Neuronal stem cell (in vitro differentiated cells): ENCODE data around the gene SIN3A.

Experiments
- DNase-seq: peaks from one replicate; pipeline ENCODE4 v3.0.0-alpha.2; 2013; ENCODE audit warnings: low spot score
- H2AFZ ChIP-seq: one replicate; pipeline ENCODE4 v1.6.1; 2013; ENCODE audit warnings: mild to moderate bottlenecking, low read length, inconsistent platforms
- H2AK5ac ChIP-seq: 2 replicates; pipeline ENCODE4 v1.6.1; 2013; ENCODE audit warnings: low read depth, mild to moderate bottlenecking, inconsistent platforms, low read length, moderate library complexity, mixed read lengths
- H2BK120ac ChIP-seq: 2 replicates; pipeline ENCODE4 v1.6.1; 2013; ENCODE audit warnings: low read depth, mild to moderate bottlenecking, inconsistent platforms, low read length, moderate library complexity, mixed read lengths
- H2BK12ac ChIP-seq: one replicate; pipeline ENCODE4 v1.6.1; 2013; ENCODE audit warnings: low read length, inconsistent platforms
- H2BK15ac ChIP-seq: 2 replicates; pipeline ENCODE4 v1.6.1; 2013; ENCODE audit warnings: mild to moderate bottlenecking, low read length, inconsistent platforms, mixed read lengths
- H2BK5ac ChIP-seq: one replicate; pipeline ENCODE4 v1.6.1; 2013; ENCODE audit warnings: inconsistent platforms, mild to moderate bottlenecking, low read length, moderate library complexity
- H3K14ac ChIP-seq: one replicate; pipeline ENCODE4 v1.6.1; 2013; ENCODE audit warnings: low read length, inconsistent platforms
- H3K18ac ChIP-seq: 2 replicates; pipeline ENCODE4 v1.6.1; 2013; ENCODE audit warnings: low read length, inconsistent platforms
- H3K23ac ChIP-seq: 2 replicates; pipeline ENCODE4 v1.6.1; 2013; ENCODE audit warnings: low read depth, mild to moderate bottlenecking, mixed read lengths, low read length, inconsistent platforms; ENCODE audit not compliant: poor library complexity
- H3K27ac ChIP-seq: replicated peaks from 3 replicates; pipeline ENCODE4 v1.5.1; 2013; ENCODE audit warnings: low read length, inconsistent platforms
- H3K27me3 ChIP-seq, 3 experiments: 2 replicates each; pipeline ENCODE4 v1.6.1; 2013; ENCODE audit warnings: low read length in 3 of 3, mild to moderate bottlenecking in 2 of 3, inconsistent platforms in 1 of 3, low read depth in 1 of 3, mixed read lengths in 1 of 3, moderate library complexity in 1 of 3; ENCODE audit not compliant: control insufficient read depth in 3 of 3, insufficient read depth in 3 of 3
- H3K36me3 ChIP-seq, 2 donors: replicated peaks in 1 of 2; 2 replicates each; pipeline ENCODE4 v1.6.1; 2013; ENCODE audit warnings: low read length in 2 of 2; ENCODE audit not compliant: control insufficient read depth in 2 of 2, insufficient read depth in 2 of 2
- H3K4ac ChIP-seq: 2 replicates; pipeline ENCODE4 v1.6.1; 2013; ENCODE audit warnings: inconsistent platforms, mild to moderate bottlenecking, low read length, moderate library complexity
- H3K4me1 ChIP-seq, 2 donors: 1 replicate in 1 of 2; 2 replicates in 1 of 2; pipeline ENCODE4 v1.6.1; 2013; ENCODE audit warnings: low read length in 2 of 2, low read depth in 1 of 2; ENCODE audit not compliant: control insufficient read depth in 2 of 2, insufficient read depth in 1 of 2
- H3K4me2 ChIP-seq: one replicate; pipeline ENCODE4 v1.6.1; 2013; ENCODE audit warnings: mild to moderate bottlenecking, low read length, inconsistent platforms; ENCODE audit not compliant: insufficient read depth, poor library complexity, severe bottlenecking
- H3K4me3 ChIP-seq, 2 donors: 2 replicates each; pipeline ENCODE4 v1.5.1; 2013; ENCODE audit warnings: low read length in 2 of 2, mild to moderate bottlenecking in 2 of 2, inconsistent platforms in 1 of 2, moderate library complexity in 1 of 2
- H3K79me1 ChIP-seq: one replicate; pipeline ENCODE4 v1.6.1; 2013; ENCODE audit warnings: low read depth, mild to moderate bottlenecking, inconsistent platforms, low read length, moderate library complexity
- H3K9ac ChIP-seq: one replicate; pipeline ENCODE4 v1.6.1; 2013; ENCODE audit warnings: mild to moderate bottlenecking, low read depth, low read length, inconsistent platforms; ENCODE audit not compliant: poor library complexity
- H3K9me3 ChIP-seq, 2 donors: replicated peaks in 1 of 2; 2 replicates each; pipeline versions ENCODE3 to v1.6.1; 2013; ENCODE audit warnings: low read length in 2 of 2, mild to moderate bottlenecking in 2 of 2, inconsistent platforms in 1 of 2, low read depth in 1 of 2, mixed read lengths in 1 of 2, moderate library complexity in 1 of 2; ENCODE audit not compliant: control insufficient read depth in 2 of 2, insufficient read depth in 1 of 2
- H4K8ac ChIP-seq: one replicate; pipeline ENCODE4 v1.6.1; 2013; ENCODE audit warnings: low read depth, mild to moderate bottlenecking, inconsistent platforms, low read length, moderate library complexity
- H4K91ac ChIP-seq: one replicate; pipeline ENCODE4 v1.6.1; 2013; ENCODE audit warnings: low read length, low read depth, mild to moderate bottlenecking, inconsistent platforms; ENCODE audit not compliant: poor library complexity
- WGBS, 2 donors: extraction: QIAGEN DNeasy Blood & Tissue Kit; methylation state at CpG; one replicate each; pipeline ENCODE4 v1.1.7; 2013; ENCODE audit warnings: missing lambda C conversion rate in 2 of 2, mixed read lengths in 1 of 2; ENCODE audit not compliant: insufficient read length in 2 of 2, insufficient replicate concordance in 1 of 2; ENCODE audit errors: extremely low coverage in 2 of 2; 5-methylcytosine and 5-hydroxymethylcytosine counted together

Gene SIN3A

DNA sequence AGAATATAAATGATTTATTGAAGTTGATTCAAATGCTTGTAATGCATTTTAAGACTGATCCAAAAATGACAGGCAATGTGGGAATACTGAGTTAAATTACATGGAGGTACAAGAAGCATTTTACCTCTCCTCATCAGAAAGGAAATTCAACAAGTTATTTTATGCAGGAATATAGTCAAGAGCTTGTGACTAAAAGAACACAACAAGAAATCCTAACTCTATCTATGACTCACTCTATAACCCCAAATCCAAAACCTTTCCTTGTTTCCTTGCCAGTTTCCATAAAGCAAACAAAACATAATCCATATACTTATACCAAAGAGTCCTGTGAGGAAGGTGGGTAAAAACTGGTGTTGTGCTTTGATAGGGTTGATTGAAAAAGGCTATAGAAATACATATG, 30.8 kb downstream of the SIN3A start:
- no peaks in the 10 kb centered on the region for H3K4me1 ChIP-seq
- H2BK120ac ChIP-seq: no peak overlapping the region
- peaks cover 10 to 91% of the 10 kb centered on the region in 2 donors for H3K36me3 ChIP-seq

DNA sequence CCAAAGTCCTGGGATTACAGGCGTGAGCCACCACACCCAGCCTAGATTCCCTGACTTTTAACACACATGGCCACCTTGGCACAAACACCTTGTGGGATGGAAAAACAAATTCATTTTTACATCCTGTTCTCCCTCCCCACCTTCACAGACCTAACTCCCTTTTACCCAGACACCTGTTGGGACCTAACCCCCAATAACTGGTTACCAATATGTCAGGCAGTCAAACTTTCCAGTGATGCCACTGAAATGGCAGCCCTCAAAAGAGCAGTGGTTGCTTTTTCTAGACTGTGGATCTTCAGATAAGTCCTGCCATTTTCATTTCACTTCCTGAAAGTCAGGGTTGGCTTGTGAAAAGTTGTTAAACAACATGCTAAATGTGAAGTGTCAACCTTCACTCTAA, 34.9 kb downstream of the SIN3A start:
- Histone ChIP-seq H2BK12ac (no peak overlapping the region), H3K4ac (no peak overlapping the region), H3K14ac (no peak overlapping the region), H2BK15ac (no peak overlapping the region), H2BK120ac (no peak overlapping the region), H3K4me2 (no peak overlapping the region), H3K4me1 (no peaks in the 10 kb centered on the region), H3K4me3 (no peak overlapping the region), H3K36me3 (peaks cover 15 to 91% of the 10 kb centered on the region in 2 donors), H3K79me1 (no peaks in the 10 kb centered on the region), H3K27ac (no peak overlapping the region), H2AFZ (no peak overlapping the region), H3K9ac (no peak overlapping the region), H2AK5ac (no peak overlapping the region), H3K27me3 (no peaks in the 10 kb centered on the region), H3K18ac (no peak overlapping the region), H3K23ac (no peak overlapping the region), H3K9me3 (no peaks in the 10 kb centered on the region), H2BK5ac (no peak overlapping the region), H4K8ac (no peak overlapping the region), H4K91ac (no peak overlapping the region)
- WGBS, 2 donors: no CpG with 5 or more reads among the region's 1 CpG
- no peak for DNase-seq

More for the DNA sequence above, 30.8 kb downstream of the SIN3A start:
- no peak overlapping the region for H2BK15ac ChIP-seq
- no peak overlapping the region for H3K4me3 ChIP-seq
- no peak overlapping the region for H3K23ac ChIP-seq
- H3K18ac ChIP-seq: no peak overlapping the region
- H2AFZ ChIP-seq: no peak overlapping the region
- no peak overlapping the region for H2BK5ac ChIP-seq
- no peak overlapping the region for H3K4ac ChIP-seq
- H4K91ac ChIP-seq: no peak overlapping the region
- no peak overlapping the region for H3K27ac ChIP-seq
- H3K9me3 ChIP-seq: no peaks in the 10 kb centered on the region
- no peak overlapping the region for H4K8ac ChIP-seq
- no peak overlapping the region for H3K14ac ChIP-seq
- H3K9ac ChIP-seq: no peak overlapping the region
- no peaks in the 10 kb centered on the region for H3K27me3 ChIP-seq
- no peaks in the 10 kb centered on the region for H3K79me1 ChIP-seq
- no peak overlapping the region for H2BK12ac ChIP-seq
- H3K4me2 ChIP-seq: no peak overlapping the region
- no peak overlapping the region for H2AK5ac ChIP-seq
- DNase-seq: no peak

DNA sequence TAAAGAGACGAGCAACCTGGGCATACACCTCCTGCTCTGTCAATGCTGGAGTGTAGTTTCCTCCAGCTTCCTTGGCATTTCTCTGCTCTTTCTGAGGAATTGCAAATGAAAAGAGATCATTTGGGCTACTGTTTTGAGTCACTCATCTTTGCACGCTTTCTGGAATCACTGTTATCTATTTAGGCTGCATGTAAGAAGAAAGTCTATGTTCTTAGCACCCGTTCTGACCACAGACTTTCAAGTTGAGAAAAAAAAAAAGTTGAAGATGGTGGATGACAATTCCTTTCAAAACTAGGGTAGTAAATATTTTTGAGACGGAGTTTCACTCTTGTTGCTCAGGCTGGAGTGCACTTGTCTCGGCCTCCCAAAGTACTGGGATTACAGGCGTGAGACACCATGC, 41.3 kb downstream of the SIN3A start:
- peaks cover 37 to 96% of the 10 kb centered on the region in 2 donors for H3K36me3 ChIP-seq
- H3K9ac ChIP-seq: no peak overlapping the region
- no peak overlapping the region for H3K4ac ChIP-seq
- H2BK15ac ChIP-seq: no peak overlapping the region
- no peak for DNase-seq
- no peak overlapping the region for H2BK120ac ChIP-seq
- H2BK12ac ChIP-seq: no peak overlapping the region
- no peak overlapping the region for H2AFZ ChIP-seq
- no peak overlapping the region for H2AK5ac ChIP-seq
- H2BK5ac ChIP-seq: no peak overlapping the region
- H3K27ac ChIP-seq: no peak overlapping the region
- H3K18ac ChIP-seq: no peak overlapping the region
- H3K79me1 ChIP-seq: no peaks in the 10 kb centered on the region
- no peak overlapping the region for H4K8ac ChIP-seq
- H3K4me1 ChIP-seq: no peaks in the 10 kb centered on the region
- H3K27me3 ChIP-seq: no peaks in the 10 kb centered on the region
- WGBS, 2 donors: no CpG with 5 or more reads among the region's 6 CpGs
- no peaks in the 10 kb centered on the region for H3K9me3 ChIP-seq
- no peak overlapping the region for H3K4me3 ChIP-seq
- no peak overlapping the region for H3K14ac ChIP-seq
- H3K4me2 ChIP-seq: no peak overlapping the region
- H4K91ac ChIP-seq: no peak overlapping the region
- H3K23ac ChIP-seq: no peak overlapping the region

DNA sequence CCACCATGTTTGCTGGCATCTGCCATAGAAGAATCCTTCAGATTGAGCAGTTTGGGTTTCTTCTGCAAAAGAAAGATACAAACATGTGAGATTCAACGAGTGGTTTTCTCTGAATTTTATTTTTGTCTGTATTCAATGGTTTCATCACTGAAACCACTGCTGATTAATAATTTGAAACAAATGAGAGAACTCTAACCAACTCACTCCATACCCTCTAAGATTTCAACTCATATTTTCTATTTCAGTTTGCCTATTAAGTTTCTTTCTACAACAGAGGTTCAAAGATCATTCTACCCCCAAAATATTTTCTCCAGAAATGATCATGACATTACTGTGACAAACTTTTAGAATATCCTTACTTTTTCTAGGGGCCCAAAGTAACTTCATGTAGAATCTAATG, 44.4 kb downstream of the SIN3A start:
- Histone ChIP-seq H2BK5ac (no peak overlapping the region), H2AFZ (no peak overlapping the region), H3K27ac (no peak overlapping the region), H2AK5ac (no peak overlapping the region), H3K4ac (no peak overlapping the region), H3K9me3 (no peaks in the 10 kb centered on the region), H3K14ac (no peak overlapping the region), H3K27me3 (no peaks in the 10 kb centered on the region), H4K91ac (no peak overlapping the region), H4K8ac (no peak overlapping the region), H2BK12ac (no peak overlapping the region), H3K9ac (no peak overlapping the region), H3K23ac (no peak overlapping the region), H3K36me3 (peaks cover 31 to 96% of the 10 kb centered on the region in 2 donors), H3K4me3 (no peak overlapping the region), H3K18ac (no peak overlapping the region), H2BK120ac (no peak overlapping the region), H2BK15ac (no peak overlapping the region), H3K79me1 (no peaks in the 10 kb centered on the region), H3K4me2 (no peak overlapping the region), H3K4me1 (no peaks in the 10 kb centered on the region)
- WGBS, 2 donors: no CpG with 5 or more reads among the region's 1 CpG
- DNase-seq: no peak
